HG03460 (cell line): ENCODE data around the gene RAB6B.

Source experiments
- ATAC-seq: cut with Tn5 transposase; IDR thresholded peaks from one replicate; pipeline ENCODE4 v1.9.1; 2021; ENCODE audit not compliant: unreplicated experiment

Gene RAB6B

DNA sequence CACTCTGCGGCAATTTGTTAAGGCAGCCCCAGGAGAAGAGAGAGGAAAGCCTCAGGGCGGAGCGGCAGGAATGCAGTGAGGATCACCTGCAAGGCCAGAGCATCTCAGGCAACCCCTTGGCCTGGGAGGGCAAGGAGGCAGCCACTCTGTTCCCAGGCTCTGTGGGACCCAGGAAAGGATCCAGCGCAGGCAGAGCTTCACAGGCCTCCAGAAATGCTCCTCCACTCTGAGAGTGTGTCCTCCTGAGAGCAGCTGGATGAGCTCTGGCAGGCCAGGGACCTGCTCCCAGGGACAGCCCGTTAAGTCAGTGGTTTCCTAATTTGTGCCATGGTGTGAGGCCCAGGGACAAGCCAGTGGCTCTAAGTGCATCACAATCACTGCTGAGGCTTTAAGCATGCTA, 35.2 kb downstream of the RAB6B start:
- no peak for ATAC-seq

DNA sequence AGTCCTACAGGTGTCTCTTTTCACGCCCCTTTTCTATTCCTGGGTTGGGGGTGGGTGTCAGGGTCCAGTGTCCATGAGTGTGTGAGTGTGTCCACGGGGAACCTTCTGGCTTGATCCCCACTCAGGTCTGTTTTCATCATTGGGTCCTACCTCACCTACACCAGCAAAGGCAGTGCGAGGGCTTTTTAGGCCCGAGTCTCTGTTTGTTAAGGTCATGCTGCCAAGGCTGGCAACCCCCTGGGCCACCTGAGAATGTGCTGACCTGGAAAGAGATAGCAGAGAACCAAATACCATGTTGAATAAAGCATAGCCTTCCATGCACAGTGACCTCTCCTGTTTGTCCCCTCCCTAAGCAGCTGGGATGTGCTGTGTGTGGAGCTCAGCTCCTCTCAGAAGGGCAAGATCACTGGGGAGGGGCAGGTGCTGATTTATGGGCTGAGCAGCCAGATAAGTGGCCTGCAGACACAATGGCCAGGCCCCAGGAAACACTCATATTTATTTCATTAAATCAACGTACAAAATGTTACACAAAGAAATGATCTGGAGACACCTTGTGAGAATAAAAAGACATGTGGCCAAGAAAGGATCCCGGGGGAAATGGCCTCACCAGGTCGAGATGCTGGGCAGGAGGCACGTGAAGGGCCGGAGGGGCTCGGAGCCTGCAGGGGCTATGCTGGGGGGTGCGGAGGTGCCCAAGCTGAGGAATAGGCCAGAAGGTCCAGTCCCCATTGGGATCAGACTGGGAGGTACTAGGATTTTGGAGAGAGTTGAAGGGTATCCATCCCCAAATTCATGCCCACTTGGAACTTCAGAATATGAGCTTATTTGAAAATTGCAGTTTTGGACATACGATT, 36.1 kb downstream of the RAB6B start:
- no peak for ATAC-seq

DNA sequence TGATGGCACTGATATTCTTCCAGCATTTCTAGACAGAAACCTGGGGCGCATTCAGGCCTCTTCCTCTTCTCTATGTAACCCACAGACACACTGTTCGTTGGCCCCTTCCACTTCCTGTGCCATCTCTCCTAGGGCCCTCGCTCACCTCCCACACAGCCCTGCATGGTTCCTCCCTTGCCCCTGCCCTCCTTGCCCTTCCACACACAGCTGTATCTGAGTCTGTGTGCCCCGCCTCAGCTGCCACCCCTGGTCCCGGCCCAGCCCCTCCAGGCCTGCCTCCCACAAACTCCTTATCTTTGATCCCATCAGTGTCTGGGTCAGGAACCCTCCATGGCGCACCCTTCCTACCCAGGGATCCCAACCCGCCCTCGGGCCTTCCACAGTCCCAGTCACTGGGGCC, 37.9 kb downstream of the RAB6B start:
- no peak for ATAC-seq

DNA sequence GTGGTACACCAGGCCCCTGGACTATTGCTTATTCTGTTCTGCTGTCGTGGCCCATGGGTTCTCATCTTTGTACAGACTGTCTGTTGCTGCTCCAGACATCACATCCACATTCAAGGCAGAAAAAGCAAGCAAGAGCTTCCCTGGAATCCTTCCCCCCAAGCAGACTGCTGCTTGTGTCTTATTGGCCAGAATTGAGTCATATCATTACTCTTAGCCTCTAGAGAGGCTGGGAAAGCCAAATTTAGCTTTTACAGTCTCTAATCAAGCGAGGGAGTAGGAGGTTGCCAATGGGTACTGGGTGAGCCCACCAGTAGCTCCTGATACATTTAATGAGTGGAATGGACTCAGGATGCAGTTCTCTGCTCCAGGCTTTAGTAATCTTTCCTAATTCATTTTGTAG, 39.4 kb downstream of the RAB6B start:
- ATAC-seq: no peak

DNA sequence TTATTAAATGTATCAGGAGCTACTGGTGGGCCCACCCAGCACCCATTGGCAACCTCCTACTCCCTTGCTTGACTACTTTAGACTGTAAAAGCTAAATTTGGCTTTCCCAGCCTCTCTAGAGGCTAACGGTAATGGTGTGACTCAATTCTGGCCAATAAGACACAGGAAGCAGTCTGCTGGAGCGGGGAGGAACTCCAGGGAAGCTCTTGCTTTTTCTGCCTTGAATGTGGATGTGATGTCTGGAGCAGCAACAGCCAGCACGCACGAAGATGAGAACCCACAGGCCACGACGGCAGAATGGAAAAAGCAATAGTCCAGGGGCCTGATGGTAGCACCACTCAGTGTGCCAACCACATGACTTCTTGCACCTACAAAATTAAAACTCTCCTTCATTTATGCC, 39.9 kb downstream of the RAB6B start:
- no peak for ATAC-seq

DNA sequence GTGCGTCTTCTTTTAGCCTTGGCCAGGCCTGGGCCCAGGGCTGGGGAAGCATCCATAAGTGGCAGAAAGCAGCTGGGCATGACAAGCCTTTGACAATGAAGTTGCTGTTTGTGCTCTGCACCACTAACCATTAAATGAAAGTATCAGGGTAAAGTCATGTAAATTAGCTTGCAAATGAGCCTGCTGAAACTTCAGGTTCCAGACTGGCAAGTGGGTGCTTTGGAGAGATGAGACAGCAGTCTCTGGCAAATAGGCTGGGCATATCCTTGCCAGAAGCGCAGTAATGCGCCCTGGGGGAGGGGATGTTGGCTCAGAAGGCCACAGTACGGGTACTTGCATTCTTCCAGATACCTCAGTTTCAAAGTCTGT, 40.7 kb downstream of the RAB6B start:
- ATAC-seq: no peak

DNA sequence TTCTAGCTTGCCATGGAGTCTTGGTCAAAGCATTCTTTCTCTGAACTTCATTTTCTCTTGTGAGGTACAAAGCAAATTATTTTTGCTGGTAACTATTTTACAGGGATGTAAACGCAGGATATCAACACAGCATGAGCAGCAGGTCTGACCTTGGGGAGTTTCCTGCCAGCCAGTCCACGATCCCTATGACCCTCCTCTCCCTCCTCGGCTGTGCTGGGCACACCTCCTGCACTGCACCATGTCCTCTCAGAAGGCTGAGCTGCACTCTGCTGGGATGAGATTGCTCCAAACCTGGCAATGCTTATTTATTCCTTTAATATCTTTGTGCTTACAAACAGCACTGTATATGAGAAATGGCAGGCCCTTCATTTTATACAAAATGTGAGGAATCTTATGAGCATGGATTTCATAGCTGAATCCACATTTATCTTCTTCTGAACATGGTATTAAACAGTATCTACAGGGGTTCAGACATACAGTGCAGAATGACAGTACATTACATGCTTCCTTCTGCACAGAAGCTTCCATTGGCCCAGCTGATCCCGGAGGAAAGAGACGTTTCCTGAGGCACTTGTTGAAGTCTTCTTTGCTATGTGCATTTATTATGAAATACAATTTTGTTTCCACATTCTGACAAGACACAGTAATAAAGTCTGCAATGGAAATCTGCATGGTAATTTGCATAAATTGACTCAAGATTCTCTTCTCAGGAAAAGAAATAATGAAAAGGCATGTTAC, 41.2 kb downstream of the RAB6B start:
- ATAC-seq: no peak

DNA sequence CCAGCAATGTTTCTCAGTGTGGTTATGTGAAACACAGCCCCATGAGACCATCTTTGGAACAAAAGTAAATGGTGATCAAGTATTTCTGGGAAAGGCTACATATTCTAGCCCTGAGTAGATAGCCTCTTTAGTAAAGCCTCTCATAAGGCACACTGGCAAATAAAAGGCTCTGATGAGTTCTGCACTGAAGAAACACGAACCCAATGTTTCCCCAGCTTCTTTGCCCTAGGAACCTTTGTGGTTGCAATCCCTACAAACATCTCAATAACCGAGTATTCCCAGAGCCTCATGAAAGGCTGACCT, 41.8 kb downstream of the RAB6B start:
- ATAC-seq: no peak

DNA sequence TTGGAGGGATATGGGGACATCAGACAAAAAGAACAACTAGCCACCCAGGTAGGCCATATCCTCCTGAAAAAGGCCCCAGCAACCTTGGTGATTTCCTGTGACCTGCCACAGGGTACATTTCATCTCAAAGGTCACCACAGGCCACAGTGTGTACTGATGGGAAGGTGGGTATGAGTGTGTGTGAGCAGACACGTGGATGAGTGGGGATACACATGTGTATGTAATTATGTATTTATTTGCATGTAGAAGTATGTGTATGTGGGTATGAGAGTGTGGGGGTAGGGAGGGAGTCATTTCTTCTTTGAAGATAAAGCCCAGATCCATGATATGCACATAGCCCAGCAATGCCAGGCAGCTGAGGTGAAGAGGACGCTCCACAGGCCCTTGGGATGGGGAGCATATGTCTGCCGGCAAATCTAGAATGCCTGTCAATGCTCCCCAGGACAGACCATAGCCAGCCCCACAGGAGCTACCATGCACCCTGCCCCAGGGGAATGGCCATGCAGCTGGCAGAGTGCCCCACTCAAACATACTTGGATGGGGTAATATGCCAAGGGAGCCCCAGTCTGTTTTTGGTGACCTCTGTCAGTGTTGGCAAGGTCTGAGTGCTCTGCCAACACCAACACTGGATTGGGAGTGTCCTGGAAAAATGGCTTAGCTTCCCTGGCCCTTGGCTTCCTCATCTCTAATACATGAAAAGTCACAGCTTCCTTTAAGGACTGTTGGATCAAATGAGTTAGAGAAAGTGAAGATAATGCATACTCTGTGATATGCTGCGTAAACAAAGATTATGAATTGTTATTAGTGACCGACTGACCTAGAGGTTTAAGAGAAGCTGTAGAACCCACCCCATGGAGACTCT, 42.4 kb downstream of the RAB6B start:
- no peak for ATAC-seq

DNA sequence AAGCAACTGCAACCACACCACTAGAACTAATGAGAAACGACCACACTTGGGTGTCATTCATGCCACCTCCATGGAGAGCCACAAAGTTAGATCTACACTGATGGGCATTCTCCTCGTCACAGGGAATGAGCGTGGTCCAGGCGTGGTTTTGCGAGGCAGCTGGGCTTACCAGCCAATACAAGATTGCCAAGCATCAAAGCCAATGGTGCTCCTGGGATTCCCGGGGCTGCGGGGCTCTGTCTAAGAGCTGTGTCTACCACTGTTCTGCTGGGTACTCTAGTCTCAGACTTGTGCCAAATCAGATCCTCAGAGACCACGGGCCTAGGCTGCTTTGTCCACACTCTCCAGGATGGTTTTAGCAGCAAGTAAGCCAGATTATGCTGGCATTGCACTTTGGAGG, 43.8 kb downstream of the RAB6B start:
- no peak for ATAC-seq

DNA sequence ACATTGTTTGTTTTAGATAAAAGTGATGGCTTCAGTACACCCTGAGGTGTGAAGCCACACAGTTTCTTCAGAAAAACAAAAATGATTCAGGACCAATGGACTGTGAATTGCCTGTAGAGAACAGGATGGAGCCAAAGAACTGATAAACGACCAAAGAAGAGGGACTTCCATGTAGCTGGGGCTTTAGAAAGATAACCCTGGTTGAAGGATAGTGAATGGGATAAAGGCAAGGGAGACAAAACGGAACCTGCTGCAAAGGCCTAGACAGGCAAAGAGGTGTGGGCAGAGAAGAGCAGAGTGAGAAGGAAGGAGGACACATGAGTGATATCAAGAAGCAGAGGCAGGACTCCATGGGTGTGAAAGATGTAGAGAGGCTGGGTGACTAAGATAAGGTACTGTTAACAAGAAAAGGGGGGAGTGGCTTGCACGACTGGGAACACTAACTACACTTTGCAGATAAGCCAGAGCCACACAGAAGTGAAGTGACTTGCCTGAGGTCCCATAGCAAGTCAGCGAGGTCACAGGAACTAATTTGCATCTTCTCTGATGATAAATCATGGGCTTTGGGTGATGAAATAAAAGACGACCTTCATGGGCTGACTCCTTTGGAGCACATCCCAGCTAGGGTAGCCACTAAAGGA, 44.3 kb downstream of the RAB6B start:
- no peak for ATAC-seq

DNA sequence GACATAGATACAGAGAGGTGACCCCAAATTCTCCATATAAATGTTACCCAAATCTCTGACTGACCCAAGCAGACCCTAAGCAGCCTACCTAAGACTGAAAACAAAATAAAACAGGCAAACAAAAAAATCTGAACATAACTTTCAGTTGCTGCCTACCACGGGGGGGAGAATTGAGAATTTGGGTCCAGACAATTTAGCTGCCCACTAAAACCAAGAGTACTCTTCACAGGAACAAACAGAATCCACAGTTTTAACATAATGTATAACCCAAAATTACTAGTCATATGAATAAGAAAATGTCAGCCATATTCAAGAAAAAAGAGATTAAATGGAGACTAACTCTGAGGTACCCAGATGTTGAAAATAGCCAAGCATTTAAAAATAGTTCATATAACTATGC, 45.6 kb downstream of the RAB6B start:
- no peak for ATAC-seq

DNA sequence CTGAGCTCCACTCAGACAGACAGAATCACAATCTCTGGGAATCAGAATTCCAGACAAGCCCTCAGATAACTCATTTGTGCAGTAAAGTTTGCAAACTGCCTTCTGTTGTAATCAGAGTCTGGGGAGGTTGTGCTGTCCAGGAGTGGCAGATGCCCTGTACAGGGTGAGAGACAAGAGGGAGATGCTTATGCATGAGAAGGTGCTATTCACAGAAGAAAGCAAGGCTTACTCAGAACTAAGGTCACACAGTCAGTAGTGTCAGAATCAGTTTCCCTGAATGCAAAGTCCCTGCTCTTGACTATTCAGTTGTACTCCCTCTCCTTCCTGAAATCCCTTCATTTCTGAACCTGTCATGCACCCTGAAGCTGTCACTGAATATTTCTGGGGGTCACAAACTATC, 46.3 kb downstream of the RAB6B start:
- no peak for ATAC-seq

DNA sequence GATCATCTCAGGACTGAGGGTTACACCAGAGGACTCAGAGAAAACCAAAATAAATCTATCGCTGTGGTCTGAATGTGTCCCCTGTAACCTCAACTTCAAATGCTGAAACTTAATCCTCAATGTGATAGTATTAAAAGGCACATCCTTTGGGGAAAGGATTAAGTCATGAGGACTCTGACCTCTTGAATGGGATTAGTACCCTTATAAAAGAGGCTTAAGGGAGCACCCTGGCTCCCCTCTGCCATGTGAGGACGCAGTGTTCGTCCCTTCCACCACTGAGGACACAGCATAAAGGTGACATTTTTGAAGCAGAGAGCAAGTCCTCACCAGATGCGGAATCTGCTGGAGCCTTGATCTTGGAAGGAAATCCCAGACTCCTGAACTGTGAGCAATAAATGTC, 50.6 kb downstream of the RAB6B start:
- ATAC-seq: no peak

DNA sequence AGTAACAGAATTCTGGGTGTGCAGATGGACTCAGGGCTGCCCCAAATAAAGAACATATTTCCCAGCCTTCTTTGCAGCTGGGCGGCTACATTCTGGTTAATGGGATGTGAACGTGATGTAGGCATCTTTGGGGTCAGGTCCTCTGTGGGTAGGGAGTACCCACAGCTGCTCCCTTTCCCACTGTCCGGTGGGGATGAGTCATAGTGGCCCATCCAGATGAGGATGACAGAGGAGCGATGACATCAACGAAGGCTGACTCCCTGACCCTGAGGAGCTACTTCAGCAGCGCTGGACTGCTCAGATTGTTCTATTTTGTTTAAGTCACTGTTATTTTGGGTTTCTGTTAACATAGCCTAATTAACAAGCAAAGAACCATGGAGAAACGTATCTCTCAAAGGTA, 52.0 kb downstream of the RAB6B start:
- no peak for ATAC-seq

DNA sequence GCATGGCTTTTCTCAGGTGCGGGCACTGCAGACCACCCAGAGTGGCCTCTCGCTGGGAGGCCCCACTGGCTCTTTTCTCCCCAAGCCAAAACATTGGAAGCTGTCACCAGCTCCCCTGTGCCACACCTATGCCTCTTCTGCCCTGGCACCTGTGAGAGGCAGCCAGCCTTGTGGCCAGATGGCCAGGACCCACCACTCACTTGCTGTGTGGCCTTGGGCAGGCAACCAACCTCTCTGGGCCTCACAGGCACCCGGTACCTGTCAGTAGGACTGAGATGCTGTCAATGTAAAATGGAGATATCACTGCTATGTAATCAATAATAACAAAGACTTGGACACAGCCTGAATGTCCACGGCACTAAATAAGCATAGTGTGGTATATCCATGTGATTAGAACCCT, 53.5 kb downstream of the RAB6B start:
- no peak for ATAC-seq

DNA sequence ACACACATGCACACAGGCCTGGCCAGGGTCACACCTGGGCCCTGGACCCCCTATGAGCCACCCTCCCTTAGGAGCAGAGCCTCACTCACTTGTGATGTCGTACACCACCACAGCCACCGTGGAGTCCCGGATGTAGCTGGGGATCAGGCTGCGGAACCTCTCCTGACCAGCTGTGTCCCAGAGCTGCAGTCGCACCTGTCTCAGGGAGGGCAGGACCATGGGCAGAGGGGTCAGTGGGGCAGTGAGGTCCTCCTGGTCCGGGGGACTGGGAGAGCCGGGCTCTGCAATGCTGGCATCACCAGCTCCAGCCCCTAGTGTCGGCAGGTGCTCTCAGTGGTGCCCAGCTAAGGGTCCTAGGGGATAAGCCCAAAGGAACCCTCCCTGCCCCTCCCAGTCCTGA, 54.5 kb downstream of the RAB6B start:
- no peak for ATAC-seq

DNA sequence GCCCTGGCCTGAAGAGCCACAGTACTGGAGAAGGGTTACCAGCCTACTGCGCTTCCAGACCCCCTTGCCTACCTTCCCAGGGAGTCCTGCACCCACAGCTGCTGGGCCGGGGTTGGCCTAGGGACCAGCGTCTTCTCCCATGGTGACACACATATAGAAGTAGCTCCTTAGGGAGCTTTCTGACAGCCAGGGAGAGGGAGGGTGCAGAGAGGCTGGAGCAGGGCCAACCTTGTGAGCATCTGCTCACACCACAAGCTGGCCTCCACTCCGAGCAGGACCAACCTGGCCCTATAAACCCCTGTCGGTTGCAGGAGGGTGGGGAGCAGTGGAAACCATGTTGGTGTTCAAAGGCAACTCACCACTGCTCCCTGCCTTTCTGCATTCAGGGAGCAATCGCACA, 54.9 kb downstream of the RAB6B start:
- ATAC-seq: no peak

DNA sequence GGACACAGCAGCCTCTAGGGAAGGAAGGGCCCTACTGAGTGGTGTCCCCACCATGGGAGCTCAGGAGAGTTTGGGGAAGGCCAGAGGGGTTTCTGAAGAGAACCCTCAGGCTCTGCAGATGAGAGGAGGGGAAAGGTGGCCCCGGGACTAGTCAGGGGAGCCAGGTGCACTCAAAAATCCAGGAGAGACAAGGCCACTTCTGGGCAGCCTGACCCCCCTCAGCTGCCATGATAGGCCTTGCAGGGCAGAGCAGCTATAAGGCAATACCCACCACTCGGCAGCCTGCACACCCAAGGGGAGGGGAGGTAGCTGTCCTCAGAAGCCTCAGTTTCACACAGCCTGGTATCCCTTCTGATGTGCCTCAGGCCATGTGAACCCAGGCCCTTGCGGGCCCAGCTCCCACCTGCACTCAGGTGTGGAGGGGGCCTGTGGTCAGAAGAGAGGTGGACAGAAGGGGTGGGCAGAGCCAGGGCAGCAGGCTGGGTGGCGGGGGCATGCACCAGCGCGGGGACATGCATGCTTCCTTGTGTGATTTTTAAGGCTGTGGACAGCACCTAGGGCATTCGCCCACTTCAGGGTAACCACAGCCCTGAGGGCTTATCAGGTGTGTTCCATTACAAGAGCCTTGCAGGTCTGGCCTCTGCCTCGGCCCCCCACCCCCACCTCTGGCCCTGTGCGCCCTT, 55.5 kb downstream of the RAB6B start:
- ATAC-seq: no peak

DNA sequence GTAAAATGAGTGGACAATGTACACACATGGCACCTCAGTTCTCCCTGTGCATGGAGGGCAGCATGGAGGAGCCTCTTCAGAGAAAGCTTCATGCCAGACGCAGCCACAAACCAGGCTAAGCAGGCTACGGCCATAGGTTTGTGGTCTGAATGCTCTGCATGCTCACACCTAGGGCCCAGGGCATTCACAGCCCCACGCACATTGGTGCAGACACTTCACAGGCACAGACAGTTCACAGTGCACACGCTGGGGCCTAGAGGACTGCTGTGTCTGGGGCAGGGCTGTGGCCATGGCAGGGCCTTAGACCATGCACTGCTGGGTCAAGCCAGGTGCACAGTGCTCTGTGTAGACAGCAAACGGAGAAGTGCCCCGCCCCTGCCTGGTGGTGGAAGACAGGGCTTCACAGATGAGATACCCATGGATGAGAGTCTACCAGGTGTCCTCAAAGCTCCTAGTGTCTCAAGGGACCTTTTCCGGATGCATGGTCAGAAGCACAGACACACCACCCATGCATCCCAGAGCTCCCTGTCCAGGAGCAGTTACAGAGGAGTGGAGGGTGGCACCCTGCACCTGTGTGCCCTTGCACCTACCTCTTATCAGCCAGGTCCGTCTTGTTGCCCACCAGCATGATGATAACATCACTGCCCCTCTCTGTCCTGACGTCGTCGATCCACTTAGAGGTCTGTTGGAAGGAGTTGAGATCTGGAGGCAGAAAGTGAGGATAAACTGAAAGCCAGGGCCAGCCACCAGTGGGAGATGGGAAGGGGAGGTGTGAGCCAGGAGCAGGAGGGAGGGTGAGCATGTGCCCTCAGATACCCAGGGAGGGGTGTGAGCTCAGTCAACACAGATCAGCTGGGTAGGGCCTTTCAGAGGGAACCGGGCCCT, 56.5 kb downstream of the RAB6B start:
- ATAC-seq: no peak
